H1 (cell line): Measurements from ENCODE around the gene SLC22A31. TPM values are rescaled to one million over a fixed set of nuclear protein-coding genes. Genes with fewer than 3 reads are reported as not detected.

Source experiments
- CHD2 ChIP-seq: IDR thresholded peaks from 2 replicates; pipeline ENCODE4 v1.6.1; 2012; ENCODE audit warnings: low read length, improper control_type of control experiment
- CHD7 ChIP-seq: fragments of 300-600 bp; sonication (generic); IDR thresholded peaks from 2 replicates; pipeline ENCODE4 v1.7.1; 2012; ENCODE audit warnings: low read length, moderate library complexity, mild to moderate bottlenecking, inconsistent platforms; ENCODE audit not compliant: insufficient replicate concordance
- FOSL1 ChIP-seq: IDR thresholded peaks from 2 replicates; pipeline ENCODE4 v1.6.1; 2011; ENCODE audit warnings: mild to moderate bottlenecking, low read depth, low read length, moderate library complexity; ENCODE audit not compliant: insufficient read depth
- KDM4A ChIP-seq: IDR thresholded peaks from one replicate; pipeline ENCODE4 v1.7.1; 2012; ENCODE audit warnings: low read depth, mild to moderate bottlenecking, moderate library complexity, low read length, inconsistent platforms; ENCODE audit not compliant: severe bottlenecking
- MAFK ChIP-seq: IDR thresholded peaks from 2 replicates; pipeline ENCODE4 v1.6.1; 2012; ENCODE audit warnings: low read depth, mild to moderate bottlenecking, improper control_type of control experiment, low read length
- POLR2AphosphoS5 ChIP-seq: IDR thresholded peaks from 2 replicates; pipeline ENCODE4 v1.6.1; 2011; ENCODE audit warnings: low read depth, low read length
- RFX5 ChIP-seq: IDR thresholded peaks from 2 replicates; pipeline ENCODE4 v1.6.1; 2011; ENCODE audit warnings: low read depth, low read length, improper control_type of control experiment, borderline replicate concordance
- RNF2 ChIP-seq: fragments of 200-900, 300-1000 bp; sonication (generic); IDR thresholded peaks from 2 replicates; pipeline ENCODE4 v1.7.1; 2016; ENCODE audit warnings: borderline replicate concordance, low read depth, mild to moderate bottlenecking, antibody characterized with exemption, low read length; ENCODE audit not compliant: poor library complexity, severe bottlenecking; ENCODE audit errors: missing control alignments
- TBP ChIP-seq: IDR thresholded peaks from 2 replicates; pipeline ENCODE4 v1.6.1; 2011; ENCODE audit warnings: low read depth, low read length, improper control_type of control experiment
- polyA plus RNA-seq, 7 experiments: library from polyadenylated mRNA; depleted of rRNA in 3 of 7; stranded (reverse) in 5 of 7; unstranded in 2 of 7; fragments of >200 nt in 5 of 7; fragments of 200-250 nt in 2 of 7; gene quantifications; 1 replicate in 5 of 7; 2 replicates in 1 of 7; 4 replicates in 1 of 7; pipeline versions ENCODE4 v1.2.1 to v1.2.3, GENCODE V29; 2011 to 2013; ENCODE audit warnings: missing spikeins in 2 of 7, mixed read lengths in 2 of 7
- total RNA-seq: library from RNA; stranded (reverse); fragmentation: NEBNext Ultra II Directional; extraction: Animal tissue kit (Norgen Biotek cat#: 25700); gene quantifications from 2 replicates; pipeline ENCODE4 v1.2.1, GENCODE V29; 2021

Gene SLC22A31
- total and polyA plus RNA-seq, 2 of the 8 experiments (the other 6 are each of a cell fraction or from before 2014, with no cell fraction given), result 7.7 to 10.6 TPM

- no peak for TF ChIP-seq CHD7
- no peak for TF ChIP-seq POLR2AphosphoS5
- TF ChIP-seq RFX5, result no peak
- TF ChIP-seq RNF2, result no peak
- TF ChIP-seq MAFK, result no peak
- TF ChIP-seq FOSL1, result no peak
- peak; percentile 95 for TF ChIP-seq KDM4A
- TF ChIP-seq TBP, result no peak
- TF ChIP-seq CHD2, result no peak
Measured at GRCh38 chr16:89201439-89202377, 1.4 kb upstream of the SLC22A31 start (continued).
